HFF-Myc (cell line): ENCODE results near the gene ANKRD9.

Source experiments
- DNase-seq: peaks from one replicate; pipeline ENCODE4 v3.0.0-alpha.2; 2011; ENCODE audit warnings: low read depth; ENCODE audit errors: extremely low read depth
- H3K4me3 ChIP-seq: replicated peaks from 2 replicates; pipeline ENCODE4 v1.5.1; 2011; ENCODE audit warnings: low read depth, mild to moderate bottlenecking, control low read depth, low read length
- CTCF ChIP-seq: IDR thresholded peaks from 2 replicates; pipeline ENCODE4 v1.5.1; 2012; ENCODE audit warnings: mild to moderate bottlenecking, low read depth, low read length, control low read depth; ENCODE audit errors: missing control alignments

Gene ANKRD9

GRCh38 chr14:102500158-102500662, 9.4 kb downstream of the ANKRD9 start:
- peak; percentile 73 for DNase-seq

GRCh38 chr14:102499401-102500157, 10.0 kb downstream of the ANKRD9 start:
- no peak overlapping the region for H3K4me3 ChIP-seq
- no peak for TF ChIP-seq CTCF
- no peak for DNase-seq

More at GRCh38 chr14:102500158-102500662, 9.4 kb downstream of the ANKRD9 start:
- TF ChIP-seq CTCF = no peak
- H3K4me3 ChIP-seq = no peak overlapping the region

GRCh38 chr14:102498678-102499265, 10.8 kb downstream of the ANKRD9 start:
- no peak overlapping the region for H3K4me3 ChIP-seq
- DNase-seq = no peak
- TF ChIP-seq CTCF = no peak

GRCh38 chr14:102497998-102498677, 11.4 kb downstream of the ANKRD9 start:
- no peak for DNase-seq
- H3K4me3 ChIP-seq = no peak overlapping the region
- peak; percentile 27 for TF ChIP-seq CTCF

GRCh38 chr14:102496958-102497744, 12.4 kb downstream of the ANKRD9 start:
- no peak for TF ChIP-seq CTCF
- no peak overlapping the region for H3K4me3 ChIP-seq
- no peak for DNase-seq

GRCh38 chr14:102496331-102496691, 13.3 kb downstream of the ANKRD9 start:
- DNase-seq = no peak
- H3K4me3 ChIP-seq = no peak overlapping the region
- no peak for TF ChIP-seq CTCF
